K562 (cell line): ENCODE measurements around the gene TMEM43.

Experiments used
- CCAR2 ChIP-seq: fragments of 200-400 bp; formaldehyde crosslinking; IDR thresholded peaks from 2 replicates; pipeline ENCODE4 v1.6.1; 2017; ENCODE audit warnings: mild to moderate bottlenecking, low read depth, low read length
- HCFC1 ChIP-seq: IDR thresholded peaks from 2 replicates; pipeline ENCODE4 v1.6.1; 2012; ENCODE audit warnings: low read depth, low read length, improper control_type of control experiment
- MYC ChIP-seq, 2 experiments: fragments of 250-450 bp in 1 of 2; sonication (Bioruptor Pico) in 1 of 2; IDR thresholded peaks; 2 replicates each; pipeline versions ENCODE4 v1.5.1 to v1.6.1; 2012 to 2021; ENCODE audit warnings: low read depth in 2 of 2, borderline replicate concordance in 1 of 2, improper control_type of control experiment in 1 of 2, low read length in 1 of 2, mild to moderate bottlenecking in 1 of 2, moderate library complexity in 1 of 2
- NR2C2 ChIP-seq, 2 experiments: fragments of 200-800 bp in 1 of 2; sonication (Bioruptor generic) in 1 of 2; sonication (generic) in 1 of 2; formaldehyde crosslinking in 1 of 2; IDR thresholded peaks; 2 replicates each; pipeline versions ENCODE4 v1.6.1 to v1.8.0; 2016 to 2022; ENCODE audit warnings: mild to moderate bottlenecking in 1 of 2, missing compliant biosample characterization in 1 of 2, missing genetic modification characterization in 1 of 2, missing genetic modification reagents in 1 of 2
- PML ChIP-seq: IDR thresholded peaks from 2 replicates; pipeline ENCODE4 v1.6.1; 2012; ENCODE audit warnings: low read length, inconsistent platforms
- POLR2A ChIP-seq: fragments of 450-650 bp; conservative IDR thresholded peaks from 2 replicates; pipeline ENCODE4 v1.6.1; 2016
- POLR2H ChIP-seq: IDR thresholded peaks from 2 replicates; pipeline ENCODE4 v1.6.1; 2016; ENCODE audit warnings: missing genetic modification characterization, low read depth, mild to moderate bottlenecking, control low read depth, missing compliant biosample characterization, moderate library complexity
- TF ChIP-seq, protein P1 (sequence below): sonication (generic); formaldehyde crosslinking; IDR thresholded peaks from 2 replicates; pipeline ENCODE4 v1.8.1; 2022; ENCODE audit warnings: missing genetic modification reagents
- TF ChIP-seq, protein P2 (sequence below): fragments of 150-350 bp; conservative IDR thresholded peaks from 2 replicates; pipeline ENCODE4 v1.6.1; 2014; ENCODE audit warnings: low read length
- TF ChIP-seq, protein P3 (sequence below), 3 experiments: IDR thresholded peaks in 2 of 3; conservative IDR thresholded peaks in 1 of 3; 2 replicates each; pipeline ENCODE4 v1.5.1; 2011 to 2012; ENCODE audit warnings: low read length in 3 of 3, mild to moderate bottlenecking in 3 of 3, control low read depth in 2 of 3, improper control_type of control experiment in 1 of 3, inconsistent platforms in 1 of 3, low read depth in 1 of 3, mixed read lengths in 1 of 3, moderate library complexity in 1 of 3; ENCODE audit not compliant: insufficient read depth in 2 of 3
- TF ChIP-seq, protein P4 (sequence below): sonication (generic); formaldehyde crosslinking; IDR thresholded peaks from 2 replicates; pipeline ENCODE4 v1.8.1; 2023; ENCODE audit warnings: mild to moderate bottlenecking, missing genetic modification reagents
- TF ChIP-seq, protein P5 (sequence below): fragments of 250-450 bp; sonication (Bioruptor Pico); IDR thresholded peaks from 2 replicates; pipeline ENCODE4 v1.5.0; 2021

DNA sequence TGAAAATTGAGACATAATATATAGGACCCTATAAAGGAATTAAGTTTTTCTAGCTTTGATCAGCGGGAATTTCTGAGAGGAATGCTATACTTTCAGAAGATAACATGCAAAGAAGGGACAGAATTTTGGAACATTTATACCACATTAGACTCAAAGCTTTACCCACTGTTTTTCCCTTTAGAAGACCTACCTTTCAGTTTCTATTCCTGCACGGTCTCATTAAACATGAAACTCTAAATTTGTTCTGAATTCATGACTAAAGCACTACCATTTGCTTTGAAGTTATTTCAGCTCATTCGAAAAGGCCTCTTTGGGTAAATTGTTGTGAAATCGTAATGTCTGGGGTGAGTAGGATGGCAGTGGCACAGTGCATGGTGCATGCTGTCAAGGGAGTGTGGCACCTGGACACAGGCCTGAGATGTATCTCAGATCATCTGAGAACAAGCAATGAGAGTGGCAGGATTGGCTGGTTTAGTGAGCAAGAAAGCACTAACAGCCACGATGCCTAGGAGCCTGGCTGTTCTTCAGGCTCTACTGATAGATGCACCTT lies 42.7 kb upstream of the TMEM43 start:
- no peak for TF ChIP-seq NR2C2 (CRISPR knock-in tag; IDR thresholded peaks at IDR 0.05)
- no peak for TF ChIP-seq NR2C2 (tag; IDR thresholded peaks at IDR 0.05)
- no peak for TF ChIP-seq HCFC1
- no peak for TF ChIP-seq PML
- TF ChIP-seq, protein P1, sequence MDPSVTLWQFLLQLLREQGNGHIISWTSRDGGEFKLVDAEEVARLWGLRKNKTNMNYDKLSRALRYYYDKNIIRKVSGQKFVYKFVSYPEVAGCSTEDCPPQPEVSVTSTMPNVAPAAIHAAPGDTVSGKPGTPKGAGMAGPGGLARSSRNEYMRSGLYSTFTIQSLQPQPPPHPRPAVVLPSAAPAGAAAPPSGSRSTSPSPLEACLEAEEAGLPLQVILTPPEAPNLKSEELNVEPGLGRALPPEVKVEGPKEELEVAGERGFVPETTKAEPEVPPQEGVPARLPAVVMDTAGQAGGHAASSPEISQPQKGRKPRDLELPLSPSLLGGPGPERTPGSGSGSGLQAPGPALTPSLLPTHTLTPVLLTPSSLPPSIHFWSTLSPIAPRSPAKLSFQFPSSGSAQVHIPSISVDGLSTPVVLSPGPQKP (CRISPR knock-in tag), result no peak
- TF ChIP-seq POLR2H, result no peak
- TF ChIP-seq, protein P2, sequence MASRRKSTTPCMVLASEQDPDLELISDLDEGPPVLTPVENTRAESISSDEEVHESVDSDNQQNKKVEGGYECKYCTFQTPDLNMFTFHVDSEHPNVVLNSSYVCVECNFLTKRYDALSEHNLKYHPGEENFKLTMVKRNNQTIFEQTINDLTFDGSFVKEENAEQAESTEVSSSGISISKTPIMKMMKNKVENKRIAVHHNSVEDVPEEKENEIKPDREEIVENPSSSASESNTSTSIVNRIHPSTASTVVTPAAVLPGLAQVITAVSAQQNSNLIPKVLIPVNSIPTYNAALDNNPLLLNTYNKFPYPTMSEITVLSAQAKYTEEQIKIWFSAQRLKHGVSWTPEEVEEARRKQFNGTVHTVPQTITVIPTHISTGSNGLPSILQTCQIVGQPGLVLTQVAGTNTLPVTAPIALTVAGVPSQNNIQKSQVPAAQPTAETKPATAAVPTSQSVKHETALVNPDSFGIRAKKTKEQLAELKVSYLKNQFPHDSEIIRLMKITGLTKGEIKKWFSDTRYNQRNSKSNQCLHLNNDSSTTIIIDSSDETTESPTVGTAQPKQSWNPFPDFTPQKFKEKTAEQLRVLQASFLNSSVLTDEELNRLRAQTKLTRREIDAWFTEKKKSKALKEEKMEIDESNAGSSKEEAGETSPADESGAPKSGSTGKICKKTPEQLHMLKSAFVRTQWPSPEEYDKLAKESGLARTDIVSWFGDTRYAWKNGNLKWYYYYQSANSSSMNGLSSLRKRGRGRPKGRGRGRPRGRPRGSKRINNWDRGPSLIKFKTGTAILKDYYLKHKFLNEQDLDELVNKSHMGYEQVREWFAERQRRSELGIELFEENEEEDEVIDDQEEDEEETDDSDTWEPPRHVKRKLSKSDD, result no peak
- no peak for TF ChIP-seq CCAR2
- no peak for TF ChIP-seq POLR2A
- TF ChIP-seq, protein P3, sequence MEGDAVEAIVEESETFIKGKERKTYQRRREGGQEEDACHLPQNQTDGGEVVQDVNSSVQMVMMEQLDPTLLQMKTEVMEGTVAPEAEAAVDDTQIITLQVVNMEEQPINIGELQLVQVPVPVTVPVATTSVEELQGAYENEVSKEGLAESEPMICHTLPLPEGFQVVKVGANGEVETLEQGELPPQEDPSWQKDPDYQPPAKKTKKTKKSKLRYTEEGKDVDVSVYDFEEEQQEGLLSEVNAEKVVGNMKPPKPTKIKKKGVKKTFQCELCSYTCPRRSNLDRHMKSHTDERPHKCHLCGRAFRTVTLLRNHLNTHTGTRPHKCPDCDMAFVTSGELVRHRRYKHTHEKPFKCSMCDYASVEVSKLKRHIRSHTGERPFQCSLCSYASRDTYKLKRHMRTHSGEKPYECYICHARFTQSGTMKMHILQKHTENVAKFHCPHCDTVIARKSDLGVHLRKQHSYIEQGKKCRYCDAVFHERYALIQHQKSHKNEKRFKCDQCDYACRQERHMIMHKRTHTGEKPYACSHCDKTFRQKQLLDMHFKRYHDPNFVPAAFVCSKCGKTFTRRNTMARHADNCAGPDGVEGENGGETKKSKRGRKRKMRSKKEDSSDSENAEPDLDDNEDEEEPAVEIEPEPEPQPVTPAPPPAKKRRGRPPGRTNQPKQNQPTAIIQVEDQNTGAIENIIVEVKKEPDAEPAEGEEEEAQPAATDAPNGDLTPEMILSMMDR (IDR thresholded peaks at IDR 0.05 in 2 of 3, conservative IDR thresholded peaks at IDR 0.05 in 1 of 3; ENCODE audit: insufficient read depth in 2 of 3, low read depth in 1 of 3, low read length in 3 of 3), result no peak
- TF ChIP-seq MYC (IDR thresholded peaks at IDR 0.05; ENCODE audit: low read depth, low read length), result no peak
- TF ChIP-seq MYC (CRISPR knock-in tag; IDR thresholded peaks at IDR 0.05; ENCODE audit: borderline replicate concordance, low read depth), result no peak
- TF ChIP-seq, protein P4, sequence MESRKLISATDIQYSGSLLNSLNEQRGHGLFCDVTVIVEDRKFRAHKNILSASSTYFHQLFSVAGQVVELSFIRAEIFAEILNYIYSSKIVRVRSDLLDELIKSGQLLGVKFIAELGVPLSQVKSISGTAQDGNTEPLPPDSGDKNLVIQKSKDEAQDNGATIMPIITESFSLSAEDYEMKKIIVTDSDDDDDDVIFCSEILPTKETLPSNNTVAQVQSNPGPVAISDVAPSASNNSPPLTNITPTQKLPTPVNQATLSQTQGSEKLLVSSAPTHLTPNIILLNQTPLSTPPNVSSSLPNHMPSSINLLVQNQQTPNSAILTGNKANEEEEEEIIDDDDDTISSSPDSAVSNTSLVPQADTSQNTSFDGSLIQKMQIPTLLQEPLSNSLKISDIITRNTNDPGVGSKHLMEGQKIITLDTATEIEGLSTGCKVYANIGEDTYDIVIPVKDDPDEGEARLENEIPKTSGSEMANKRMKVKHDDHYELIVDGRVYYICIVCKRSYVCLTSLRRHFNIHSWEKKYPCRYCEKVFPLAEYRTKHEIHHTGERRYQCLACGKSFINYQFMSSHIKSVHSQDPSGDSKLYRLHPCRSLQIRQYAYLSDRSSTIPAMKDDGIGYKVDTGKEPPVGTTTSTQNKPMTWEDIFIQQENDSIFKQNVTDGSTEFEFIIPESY (CRISPR knock-in tag), result no peak
- TF ChIP-seq, protein P5, sequence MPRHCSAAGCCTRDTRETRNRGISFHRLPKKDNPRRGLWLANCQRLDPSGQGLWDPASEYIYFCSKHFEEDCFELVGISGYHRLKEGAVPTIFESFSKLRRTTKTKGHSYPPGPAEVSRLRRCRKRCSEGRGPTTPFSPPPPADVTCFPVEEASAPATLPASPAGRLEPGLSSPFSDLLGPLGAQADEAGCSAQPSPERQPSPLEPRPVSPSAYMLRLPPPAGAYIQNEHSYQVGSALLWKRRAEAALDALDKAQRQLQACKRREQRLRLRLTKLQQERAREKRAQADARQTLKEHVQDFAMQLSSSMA (CRISPR knock-in tag), result no peak
